Measurements from ENCODE around the gene TRIM26.

The TRIM26 gene

DNA sequence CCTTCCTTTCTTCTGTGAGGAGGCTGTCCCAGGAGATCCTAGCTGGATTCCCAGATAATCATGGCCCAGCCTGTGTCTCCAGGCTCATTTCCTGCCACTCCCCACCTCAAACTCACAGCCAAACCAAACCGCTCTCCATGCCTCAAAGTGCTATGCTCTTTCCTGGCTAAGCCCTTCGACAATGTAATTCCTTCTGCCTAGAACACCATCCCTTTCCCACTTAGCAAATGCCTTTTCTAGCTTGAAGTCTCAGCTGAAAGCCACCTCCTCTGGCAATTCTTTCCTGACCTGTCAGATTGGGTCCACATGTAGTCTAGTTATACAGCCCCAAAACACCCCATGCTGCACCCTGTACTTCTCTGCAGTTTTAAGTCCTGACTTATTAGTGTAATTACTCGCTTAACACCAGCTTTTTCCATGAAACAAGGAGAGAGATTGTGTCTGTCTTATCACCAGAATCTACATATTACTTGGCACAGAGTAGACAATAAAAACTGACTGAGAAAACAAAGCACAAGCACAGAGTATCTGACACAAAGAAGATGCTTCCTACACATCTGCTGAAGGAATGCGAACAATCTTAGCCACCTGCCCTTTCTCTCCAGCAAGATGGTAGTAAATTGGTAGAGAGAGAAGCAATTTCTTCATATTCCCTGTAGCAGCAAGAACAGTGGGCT, 5.4 kb downstream of the TRIM26 start:
- no peak for DNase-seq (ENCODE audit: low spot score)

GRCh38 chr6:30206799-30207618, 6.2 kb downstream of the TRIM26 start:
- no peak for DNase-seq (ENCODE audit: low spot score)

DNA sequence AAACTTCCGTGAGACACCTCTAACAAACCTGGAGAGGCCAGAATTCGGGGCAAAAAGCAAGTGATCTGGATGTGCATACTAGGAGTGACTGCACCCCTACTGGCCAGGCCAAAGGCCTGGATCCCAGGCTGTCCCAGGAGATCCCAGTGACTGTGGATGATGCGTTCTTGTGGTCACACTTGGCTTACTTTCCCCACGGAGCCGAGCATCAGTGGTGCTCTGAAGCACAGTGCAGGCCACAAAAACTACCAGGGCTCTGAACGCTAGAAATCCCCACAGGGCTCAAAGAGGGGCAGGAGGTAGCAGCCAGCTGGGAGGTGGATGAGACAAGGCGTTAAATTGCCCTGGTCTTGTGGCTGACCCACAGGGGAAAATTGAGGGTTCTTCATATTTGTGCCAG, 7.1 kb downstream of the TRIM26 start:
- no peak for DNase-seq (ENCODE audit: low spot score)

- DNase-seq (ENCODE audit: low spot score): no peak
These were observed 9.1 kb downstream of the TRIM26 start for GRCh38 chr6:30204116-30204515.

DNA sequence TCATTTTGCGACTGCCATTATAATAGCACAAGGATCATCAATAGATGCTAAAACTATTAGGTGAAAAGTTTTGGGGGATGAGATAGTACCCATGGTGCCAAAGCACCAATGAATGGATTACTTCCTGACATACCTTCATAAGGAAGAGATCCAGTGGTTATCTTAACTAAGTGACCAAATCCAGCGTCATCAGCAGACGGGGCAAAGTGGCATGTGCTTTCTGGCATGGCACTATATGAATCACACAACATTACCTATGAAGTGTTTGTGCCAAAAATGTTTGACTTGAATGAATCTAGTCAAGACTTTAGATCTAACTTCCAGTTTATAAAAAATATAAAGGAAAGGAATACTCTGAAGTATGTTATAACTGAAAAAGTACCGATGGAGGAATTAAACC, 10.8 kb downstream of the TRIM26 start:
- DNase-seq (ENCODE audit: low spot score): no peak

DNA sequence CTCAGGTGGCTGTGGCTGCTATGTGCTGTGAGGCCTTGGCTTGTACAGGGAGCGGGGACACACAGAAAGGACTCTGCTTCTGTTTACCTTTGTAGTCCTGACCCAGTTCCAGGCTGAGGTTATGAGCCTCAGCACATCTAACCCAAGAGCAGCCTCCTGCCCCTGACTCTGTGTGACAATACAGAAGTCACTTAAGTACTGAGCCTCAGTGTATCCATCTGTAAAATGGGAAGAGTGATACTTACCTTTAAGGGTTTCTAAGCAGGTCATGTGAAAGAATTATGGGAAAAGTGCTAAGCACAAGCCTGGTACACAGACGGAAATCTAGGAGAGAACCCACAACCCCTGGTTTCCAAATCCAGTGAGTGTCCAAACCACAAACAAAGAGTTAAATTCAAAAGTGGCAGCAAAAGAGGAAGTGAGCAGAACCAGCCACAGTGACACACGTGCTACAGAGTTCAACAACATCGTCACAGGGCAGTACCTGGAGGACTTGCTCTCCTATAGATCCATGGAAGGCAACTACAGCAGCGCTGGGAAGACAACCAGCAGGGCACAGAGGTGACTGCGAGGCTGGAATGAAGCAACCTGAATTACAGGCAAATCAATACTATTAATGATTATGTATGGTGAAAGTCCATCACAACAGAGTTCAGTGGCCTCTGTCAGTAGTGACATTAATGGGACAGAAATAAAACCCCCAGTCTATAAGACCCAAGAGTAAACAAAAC, 12.5 kb downstream of the TRIM26 start:
- DNase-seq (ENCODE audit: low spot score): peak; percentile 80

GRCh38 chr6:30198166-30199084, 14.8 kb downstream of the TRIM26 start:
- DNase-seq (ENCODE audit: low spot score): no peak

- DNase-seq (ENCODE audit: low spot score): no peak
These were observed 16.8 kb downstream of the TRIM26 start for GRCh38 chr6:30196376-30196775.

DNA sequence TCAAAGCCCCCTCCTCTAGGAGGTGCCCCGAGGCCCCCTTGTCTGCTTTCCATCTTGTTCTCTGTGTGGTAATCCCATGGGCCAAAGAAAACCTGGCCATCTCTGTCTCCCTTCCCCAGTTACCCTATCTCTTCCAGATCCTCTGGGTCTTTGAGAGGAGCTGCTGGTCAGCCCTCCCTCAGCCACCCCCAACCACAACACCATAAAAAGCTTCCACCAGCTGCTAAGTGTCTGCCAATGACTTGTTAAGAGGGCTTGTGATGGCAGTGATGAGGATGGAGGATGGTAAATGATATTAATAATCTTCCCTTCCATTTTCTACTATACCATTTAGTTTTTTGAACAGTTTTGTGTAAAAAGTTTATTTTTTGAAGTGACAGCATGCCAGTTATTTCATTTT, 17.3 kb downstream of the TRIM26 start:
- no peak for DNase-seq (ENCODE audit: low spot score)

DNA sequence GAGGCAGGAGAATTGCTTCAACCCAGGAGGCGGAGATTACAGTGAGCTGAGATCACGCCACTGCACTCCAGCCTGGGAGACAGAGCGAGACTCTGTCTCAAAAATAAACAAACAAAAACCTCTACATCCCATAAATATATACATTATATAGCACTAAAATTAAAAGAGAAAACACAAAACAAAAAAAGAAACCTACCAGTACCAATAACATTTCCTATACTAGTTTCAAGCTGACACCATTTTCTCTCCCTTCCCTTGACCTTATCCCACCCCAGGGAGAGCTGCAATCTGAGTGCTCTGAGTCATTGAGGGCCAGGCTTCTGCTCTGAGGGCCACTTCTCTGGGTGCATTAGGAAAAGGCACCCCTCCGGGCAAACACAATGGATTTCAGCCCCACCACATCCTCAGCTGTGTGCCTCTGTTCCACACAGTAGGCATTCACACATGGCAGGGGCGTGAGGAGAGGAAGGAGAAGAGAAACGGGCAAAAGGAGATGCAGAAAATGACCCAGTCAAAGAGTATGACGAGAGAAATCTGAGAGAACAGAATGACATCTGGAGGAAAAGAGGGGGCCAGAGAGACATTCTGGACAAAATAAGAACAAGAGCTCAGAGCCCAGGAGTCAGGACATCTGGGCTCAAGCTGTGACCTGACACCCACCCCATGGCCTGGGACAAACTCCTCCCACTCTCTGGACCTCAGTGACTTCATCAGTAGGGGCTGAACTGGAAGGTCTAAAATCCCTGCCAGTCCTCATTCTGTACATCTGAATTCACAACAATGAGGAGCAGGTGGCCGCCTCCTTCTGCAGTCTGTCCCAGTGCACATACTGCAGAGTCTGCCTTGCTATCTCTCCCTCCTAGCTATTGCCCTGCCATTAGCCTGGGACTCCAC, 18.2 kb downstream of the TRIM26 start:
- no peak for DNase-seq (ENCODE audit: low spot score)

DNA sequence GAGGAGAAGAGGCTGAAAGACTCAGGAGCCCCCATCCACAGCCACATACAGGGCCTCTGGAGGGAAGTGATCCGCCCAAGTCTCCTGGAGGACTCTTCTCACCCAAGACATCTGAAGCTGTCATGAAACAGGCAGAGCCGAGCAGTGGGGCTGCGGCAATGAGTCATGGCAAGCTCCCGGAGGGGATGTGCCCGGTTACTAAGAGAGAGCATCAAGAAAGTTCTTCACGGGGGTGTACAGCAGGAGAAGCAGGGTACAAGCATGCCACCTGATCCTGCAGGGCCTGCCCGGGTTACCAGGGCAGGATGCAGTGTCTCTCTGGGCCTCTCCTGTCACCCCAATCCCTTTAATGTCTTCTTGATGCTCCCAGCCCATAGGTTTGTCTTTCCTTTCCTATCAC, 21.1 kb downstream of the TRIM26 start:
- no peak for DNase-seq (ENCODE audit: low spot score)

DNA sequence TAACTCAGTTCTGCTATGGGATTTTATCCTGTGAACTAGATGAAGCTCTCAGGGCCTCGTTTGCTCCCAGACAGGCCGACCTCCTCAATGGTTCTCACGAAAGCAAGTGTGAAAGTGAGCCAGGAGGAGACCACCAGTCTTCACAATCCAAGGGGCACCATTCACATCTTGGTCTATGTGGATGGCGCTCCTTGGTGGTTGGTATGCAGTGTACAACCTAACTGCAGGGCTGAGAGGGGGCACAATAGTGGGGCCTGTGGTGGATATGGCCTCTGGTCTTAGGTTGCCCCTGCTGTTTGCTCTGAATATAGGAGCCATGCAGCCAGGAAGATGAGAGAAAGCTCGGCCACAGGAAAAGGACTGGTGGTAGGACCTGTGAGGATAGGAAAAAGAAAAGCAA, 24.7 kb downstream of the TRIM26 start:
- no peak for DNase-seq (ENCODE audit: low spot score)

- no peak for DNase-seq (ENCODE audit: low spot score)
These were observed 27.2 kb downstream of the TRIM26 start for GRCh38 chr6:30185846-30186484.

DNA sequence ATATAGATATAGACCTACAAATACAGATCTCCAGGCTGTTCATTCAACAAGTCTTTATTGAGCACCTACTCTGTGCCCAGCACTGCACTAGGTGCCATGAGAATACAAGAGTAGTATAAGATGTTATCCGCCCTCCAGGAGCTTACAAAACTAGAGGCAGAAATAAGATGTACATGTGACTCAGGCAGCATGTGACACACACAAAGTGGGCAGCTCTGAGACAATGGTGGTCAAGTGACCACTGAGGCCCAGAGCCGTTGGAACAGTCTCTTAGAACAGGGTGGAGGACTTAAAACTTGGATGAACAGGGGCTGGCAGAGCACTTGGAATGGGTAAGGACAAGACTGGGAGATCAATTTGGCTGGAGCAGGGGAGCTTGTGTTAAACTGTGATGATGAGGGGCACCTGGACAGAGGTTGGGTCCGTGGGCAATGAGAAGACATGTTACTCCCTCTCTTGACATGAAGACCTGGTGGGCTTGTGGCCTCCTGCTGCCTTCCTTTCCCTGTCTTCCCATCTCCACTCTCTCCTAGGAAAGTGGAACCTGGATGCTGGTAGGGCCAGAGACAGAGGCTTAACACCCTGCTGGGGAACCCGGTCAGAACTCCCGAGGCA, 28.7 kb downstream of the TRIM26 start:
- no peak for DNase-seq (ENCODE audit: low spot score)

GRCh38 chr6:30180145-30180544, 33.1 kb downstream of the TRIM26 start:
- no peak for DNase-seq (ENCODE audit: low spot score)

GRCh38 chr6:30178837-30179236, 34.4 kb downstream of the TRIM26 start:
- DNase-seq (ENCODE audit: low spot score): no peak

DNA sequence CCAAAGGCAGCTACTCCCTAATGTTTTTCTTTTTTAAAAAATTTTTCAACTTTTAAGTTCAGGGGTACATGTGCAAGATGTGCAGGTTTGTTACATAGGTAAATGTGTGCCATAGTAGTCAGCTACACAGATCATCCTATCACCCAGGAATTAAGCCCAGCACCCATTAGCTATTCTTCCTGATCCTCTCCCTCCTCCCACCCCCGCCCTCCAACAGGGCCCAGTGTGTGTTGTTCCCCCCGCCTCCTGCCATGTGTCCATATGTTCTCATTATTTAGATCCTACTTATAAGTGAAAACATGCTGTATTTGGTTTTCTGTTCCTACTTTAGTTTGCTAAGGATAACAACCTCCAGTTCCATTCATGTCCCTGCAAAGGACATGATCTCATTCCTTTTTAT, 37.4 kb downstream of the TRIM26 start:
- DNase-seq (ENCODE audit: low spot score): no peak

- DNase-seq (ENCODE audit: low spot score): no peak
These were observed 40.5 kb downstream of the TRIM26 start for GRCh38 chr6:30172681-30173080.

GRCh38 chr6:30171677-30172471, 41.3 kb downstream of the TRIM26 start:
- DNase-seq (ENCODE audit: low spot score): no peak

All from germinal center (tissue), 1 donor.